SK-N-SH treated with all-trans-retinoic acid at 6 μM for 48 hours (cell line): ENCODE results near the gene IRS2.

ENCODE experiments used
- ATAC-seq: fragments of 200-7000 bp; cut with Tn5 transposase; 3 replicates; pipeline ENCODE4 v1.9.1; 2020; ENCODE audit warnings: mild to moderate bottlenecking, moderate library complexity
- ZNF8 ChIP-seq: fragments of 450-650 bp; formaldehyde crosslinking; IDR thresholded peaks from 2 replicates; pipeline ENCODE4 v1.5.0; 2020; ENCODE audit warnings: mild to moderate bottlenecking, moderate library complexity

IRS2 gene

GRCh38 chr13:109703250-109703649 is 83.1 kb downstream of the IRS2 start:
- ATAC-seq: no peak

More at GRCh38 chr13:109703250-109703649, 83.1 kb downstream of the IRS2 start:
- TF ChIP-seq ZNF8 (CRISPR knock-in tag): no peak
- TF ChIP-seq, all 23 proteins: peak for 0
